GM12801 (cell line): ENCODE measurements around the gene MT1X.

Experiments
- TF ChIP-seq, protein P1 (sequence below): IDR thresholded peaks from one replicate; pipeline ENCODE4 v1.5.1; 2011; ENCODE audit warnings: control low read depth; ENCODE audit not compliant: insufficient read length; ENCODE audit errors: extremely low read depth

MT1X gene

GRCh38 chr16:56679818-56680217 is 2.5 kb upstream of the MT1X start:
- TF ChIP-seq, protein P1, sequence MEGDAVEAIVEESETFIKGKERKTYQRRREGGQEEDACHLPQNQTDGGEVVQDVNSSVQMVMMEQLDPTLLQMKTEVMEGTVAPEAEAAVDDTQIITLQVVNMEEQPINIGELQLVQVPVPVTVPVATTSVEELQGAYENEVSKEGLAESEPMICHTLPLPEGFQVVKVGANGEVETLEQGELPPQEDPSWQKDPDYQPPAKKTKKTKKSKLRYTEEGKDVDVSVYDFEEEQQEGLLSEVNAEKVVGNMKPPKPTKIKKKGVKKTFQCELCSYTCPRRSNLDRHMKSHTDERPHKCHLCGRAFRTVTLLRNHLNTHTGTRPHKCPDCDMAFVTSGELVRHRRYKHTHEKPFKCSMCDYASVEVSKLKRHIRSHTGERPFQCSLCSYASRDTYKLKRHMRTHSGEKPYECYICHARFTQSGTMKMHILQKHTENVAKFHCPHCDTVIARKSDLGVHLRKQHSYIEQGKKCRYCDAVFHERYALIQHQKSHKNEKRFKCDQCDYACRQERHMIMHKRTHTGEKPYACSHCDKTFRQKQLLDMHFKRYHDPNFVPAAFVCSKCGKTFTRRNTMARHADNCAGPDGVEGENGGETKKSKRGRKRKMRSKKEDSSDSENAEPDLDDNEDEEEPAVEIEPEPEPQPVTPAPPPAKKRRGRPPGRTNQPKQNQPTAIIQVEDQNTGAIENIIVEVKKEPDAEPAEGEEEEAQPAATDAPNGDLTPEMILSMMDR: no peak

GRCh38 chr16:56682703-56683397 is 580 bp downstream of the MT1X start:
- TF ChIP-seq, protein P1: no peak

GRCh38 chr16:56683424-56684172 is 1.3 kb downstream of the MT1X start:
- TF ChIP-seq, protein P1: no peak

DNA sequence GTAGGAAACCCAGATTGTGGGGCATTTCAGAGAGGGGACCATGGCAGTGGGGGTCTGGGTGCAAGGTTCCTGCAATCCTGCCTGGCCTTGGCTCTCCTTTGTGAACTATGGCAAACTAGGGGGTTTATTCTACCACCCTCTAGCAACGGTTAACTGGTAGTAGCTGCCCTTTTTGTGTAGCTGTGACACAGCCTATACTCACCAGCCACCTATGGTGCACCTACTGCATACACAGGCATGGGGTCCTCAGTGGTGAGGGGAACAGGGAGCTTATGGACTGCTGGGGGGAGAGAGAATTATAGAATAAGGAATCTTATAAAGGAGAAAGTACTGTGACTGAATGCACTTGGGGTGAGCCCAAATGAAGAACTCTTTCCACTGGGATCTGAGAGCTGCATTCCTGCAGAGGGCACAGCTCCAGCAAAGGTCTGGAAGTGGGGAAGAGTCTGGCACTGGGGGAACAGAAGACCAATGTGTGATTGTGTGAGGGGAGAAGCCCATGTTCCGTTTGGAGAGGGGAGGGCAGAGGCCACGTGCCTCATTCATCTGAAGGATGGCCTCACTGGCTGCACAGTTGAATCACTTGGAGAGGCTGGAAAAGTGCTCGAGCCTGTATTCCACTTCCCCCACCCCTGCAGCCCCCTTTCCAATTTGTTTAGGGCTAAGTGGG is 2.1 kb downstream of the MT1X start:
- TF ChIP-seq, protein P1: no peak

DNA sequence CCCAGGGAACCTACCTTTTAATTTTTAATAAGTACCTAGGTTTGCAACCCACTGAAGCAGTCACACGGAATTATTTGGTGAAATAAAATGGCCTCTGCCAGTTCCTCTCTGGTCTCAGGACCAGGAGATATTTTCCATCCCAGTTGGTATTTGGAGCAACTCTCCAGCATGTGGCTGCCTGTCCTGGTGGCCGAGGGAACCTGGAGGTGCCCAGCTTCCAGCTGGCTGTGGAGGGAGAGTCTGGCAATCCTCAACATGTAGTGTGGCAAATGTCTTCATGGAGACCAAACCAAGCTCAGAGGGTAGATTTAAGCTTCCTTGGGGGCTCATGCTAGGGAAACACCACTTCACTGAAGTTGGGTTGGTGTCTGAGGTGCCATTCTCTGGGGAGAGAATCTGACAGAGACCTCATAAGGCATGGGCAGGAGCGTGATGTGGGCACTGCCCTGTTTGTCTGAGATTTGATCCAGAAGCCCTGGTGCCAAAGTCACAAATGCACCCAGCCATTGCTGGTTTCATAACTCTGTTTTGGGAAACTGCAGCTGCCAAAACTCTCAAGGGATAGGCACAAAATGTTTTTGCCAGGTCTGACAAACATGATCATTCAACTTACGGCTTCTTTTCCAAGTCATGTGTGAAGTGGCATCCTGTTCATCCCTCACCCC is 2.8 kb downstream of the MT1X start:
- TF ChIP-seq, protein P1: no peak

DNA sequence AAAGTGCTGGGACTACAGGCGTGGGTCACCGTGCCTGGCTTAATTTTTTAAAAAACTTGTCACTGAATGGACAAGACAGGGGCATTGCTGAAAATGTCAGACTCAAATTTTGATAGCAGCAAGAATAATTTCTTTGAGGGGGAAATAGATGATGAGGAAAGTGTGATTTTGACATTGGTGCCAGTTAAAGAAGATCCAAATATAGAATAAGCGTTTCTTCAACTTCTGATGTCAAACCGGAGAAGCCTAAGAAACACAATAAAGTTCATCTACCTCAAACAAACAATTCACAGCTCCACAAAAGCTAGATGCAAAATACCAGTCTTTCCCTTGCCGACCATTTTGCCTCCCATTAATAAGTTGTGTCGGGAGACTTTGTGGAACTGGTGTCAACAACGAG is 4.5 kb downstream of the MT1X start:
- TF ChIP-seq, protein P1: no peak

- TF ChIP-seq, protein P1: no peak
Measured at GRCh38 chr16:56688762-56689161, 6.5 kb downstream of the MT1X start.
